SK-N-SH (cell line): ENCODE measurements around the gene KLK14. TPM values are rescaled to one million over a fixed set of nuclear protein-coding genes. Genes with fewer than 3 reads are reported as not detected.

Source experiments
- CTCF ChIA-PET: fragments of 300-600, 350-600 bp; formaldehyde crosslinking; extraction: SDS; loops from one replicate; lab custom pipeline; 2021; lab: Yijun Ruan, JAX
- POLR2A ChIA-PET: fragments of 350-600 bp; sonication (Branson Sonifier 250); formaldehyde crosslinking; extraction: SDS; loops from one replicate; lab custom pipeline; 2020; ENCODE audit warnings: antibody characterized with exemption, inconsistent platforms; lab: Yijun Ruan, JAX
- DNase-seq: peaks from one replicate; pipeline ENCODE4 v3.0.0; 2012
- H2AFZ ChIP-seq: fragments of 200-600 bp; sonication (generic); 2 replicates; pipeline ENCODE4 v1.8.1; 2016; ENCODE audit warnings: antibody characterized with exemption, mild to moderate bottlenecking, low read depth
- H3F3A ChIP-seq: fragments of 200-600 bp; sonication (generic); replicated peaks from 2 replicates; pipeline ENCODE3; 2016; ENCODE audit warnings: antibody characterized with exemption, mild to moderate bottlenecking; ENCODE audit not compliant: insufficient read depth
- H3K27ac ChIP-seq, 2 experiments: fragments of 200-500 bp in 1 of 2; fragments of 200-600 bp in 1 of 2; sonication (Bioruptor generic) in 1 of 2; sonication (generic), shearing (Covaris generic) in 1 of 2; 2 replicates each; pipeline versions ENCODE4 v1.5.1 to v1.6.1; 2014 to 2016; ENCODE audit warnings: low read depth in 2 of 2, inconsistent platforms in 1 of 2, low read length in 1 of 2, mild to moderate bottlenecking in 1 of 2, mixed read lengths in 1 of 2
- H3K27me3 ChIP-seq: fragments of 200-600 bp; sonication (generic), shearing (Covaris generic); 2 replicates; pipeline ENCODE4 v1.6.1; 2016; ENCODE audit warnings: mixed run types; ENCODE audit not compliant: insufficient read depth
- H3K36me3 ChIP-seq, 2 experiments: fragments of 200-500 bp in 1 of 2; fragments of 200-600 bp in 1 of 2; sonication (Bioruptor generic) in 1 of 2; sonication (generic) in 1 of 2; replicated peaks in 1 of 2; 2 replicates each; pipeline versions ENCODE3 to v1.5.1; 2014 to 2016; ENCODE audit warnings: low read length in 1 of 2, mild to moderate bottlenecking in 1 of 2; ENCODE audit not compliant: insufficient read depth in 2 of 2, control insufficient read depth in 1 of 2
- H3K4me1 ChIP-seq, 2 experiments: fragments of 200-500 bp in 1 of 2; fragments of 200-600 bp in 1 of 2; sonication (Bioruptor generic) in 1 of 2; sonication (generic), shearing (Covaris generic) in 1 of 2; 2 replicates each; pipeline versions ENCODE4 v1.5.1 to v1.6.1; 2014 to 2016; ENCODE audit warnings: low read depth in 1 of 2, low read length in 1 of 2, mixed run types in 1 of 2; ENCODE audit not compliant: insufficient read depth in 2 of 2, control insufficient read depth in 1 of 2
- H3K4me2 ChIP-seq: fragments of 200-600 bp; sonication (generic), shearing (Covaris generic); 2 replicates; pipeline ENCODE4 v1.6.1; 2017; ENCODE audit warnings: mixed run types
- H3K4me3 ChIP-seq, 2 experiments: fragments of 200-500 bp in 1 of 2; fragments of 200-600 bp in 1 of 2; sonication (Bioruptor generic) in 1 of 2; sonication (generic), shearing (Covaris generic) in 1 of 2; 2 replicates each; pipeline versions ENCODE4 v1.5.1 to v1.8.1; 2014 to 2016; ENCODE audit warnings: low read depth in 2 of 2, inconsistent platforms in 1 of 2, low read length in 1 of 2, mild to moderate bottlenecking in 1 of 2, mixed read lengths in 1 of 2, moderate library complexity in 1 of 2
- H3K79me2 ChIP-seq: fragments of 200-600 bp; sonication (generic); 2 replicates; pipeline ENCODE4 v1.8.1; 2017; ENCODE audit warnings: mild to moderate bottlenecking; ENCODE audit not compliant: insufficient read depth
- H3K9ac ChIP-seq: fragments of 200-600 bp; sonication (generic); 2 replicates; pipeline ENCODE4 v1.6.1; 2017; ENCODE audit warnings: mixed run types
- H3K9me2 ChIP-seq: fragments of 200-600 bp; sonication (generic); 2 replicates; pipeline ENCODE4 v1.6.1; 2017; ENCODE audit warnings: mixed run types
- H3K9me3 ChIP-seq: fragments of 200-600 bp; sonication (generic); 2 replicates; pipeline ENCODE4 v1.6.1; 2017; ENCODE audit warnings: mixed run types, mild to moderate bottlenecking, moderate library complexity
- H4K20me1 ChIP-seq: fragments of 200-600 bp; sonication (generic); 2 replicates; pipeline ENCODE4 v1.6.1; 2017; ENCODE audit warnings: mild to moderate bottlenecking, mixed run types; ENCODE audit not compliant: insufficient read depth
- CHD2 ChIP-seq: fragments of 150-350 bp; IDR thresholded peaks from 2 replicates; pipeline ENCODE4 v1.6.1; 2018; ENCODE audit warnings: low read length; ENCODE audit not compliant: partially characterized antibody
- ELF1 ChIP-seq: IDR thresholded peaks from 2 replicates; pipeline ENCODE4 v1.4.0; 2012
- EP300 ChIP-seq, 2 experiments: IDR thresholded peaks; 2 replicates each; pipeline versions ENCODE4 v1.4.0 to v1.6.1; 2012; ENCODE audit warnings: borderline replicate concordance in 1 of 2, low read depth in 1 of 2, low read length in 1 of 2
- EZH2phosphoT487 ChIP-seq: fragments of 200-600 bp; sonication (generic); IDR thresholded peaks from 2 replicates; pipeline ENCODE4 v1.6.1; 2017; ENCODE audit warnings: low read depth, mixed run types, mild to moderate bottlenecking, antibody characterized with exemption, moderate library complexity, borderline replicate concordance
- FOSL2 ChIP-seq: IDR thresholded peaks from 2 replicates; pipeline ENCODE4 v1.4.0; 2012; ENCODE audit warnings: low read depth, mild to moderate bottlenecking, moderate library complexity, borderline replicate concordance
- FOXJ3 ChIP-seq: sonication (generic); formaldehyde crosslinking; IDR thresholded peaks from 2 replicates; pipeline ENCODE4 v1.5.1; 2020; ENCODE audit warnings: mild to moderate bottlenecking, missing genetic modification reagents
- GABPA ChIP-seq: IDR thresholded peaks from 2 replicates; pipeline ENCODE4 v1.4.0; 2012; ENCODE audit warnings: low read depth, mild to moderate bottlenecking
- GATA2 ChIP-seq: sonication (generic); formaldehyde crosslinking; IDR thresholded peaks from 2 replicates; pipeline ENCODE4 v1.5.0; 2020; ENCODE audit warnings: mild to moderate bottlenecking, missing genetic modification reagents
- JUND ChIP-seq: IDR thresholded peaks from 2 replicates; pipeline ENCODE4 v1.4.0; 2012
- MAX ChIP-seq: IDR thresholded peaks from 2 replicates; pipeline ENCODE4 v1.4.0; 2012; ENCODE audit warnings: low read depth
- MEF2A ChIP-seq: IDR thresholded peaks from 2 replicates; pipeline ENCODE4 v1.4.0; 2012; ENCODE audit warnings: low read depth, borderline replicate concordance
- MXI1 ChIP-seq: IDR thresholded peaks from 2 replicates; pipeline ENCODE4 v1.6.1; 2012; ENCODE audit warnings: mild to moderate bottlenecking, low read depth, low read length, improper control_type of control experiment
- NFIC ChIP-seq: IDR thresholded peaks from 2 replicates; pipeline ENCODE4 v1.4.0; 2012; ENCODE audit warnings: borderline replicate concordance
- PBX3 ChIP-seq: IDR thresholded peaks from 2 replicates; pipeline ENCODE4; 2012
- RCOR1 ChIP-seq: fragments of 150-350 bp; IDR thresholded peaks from 2 replicates; pipeline ENCODE4 v1.6.1; 2017; ENCODE audit warnings: antibody characterized with exemption, low read length
- REST ChIP-seq: IDR thresholded peaks from 2 replicates; pipeline ENCODE4 v1.6.1; 2012; ENCODE audit warnings: mild to moderate bottlenecking, low read depth, low read length, moderate library complexity
- SIN3A ChIP-seq: IDR thresholded peaks from 2 replicates; pipeline ENCODE4 v1.6.1; 2012; ENCODE audit warnings: low read depth, mild to moderate bottlenecking, low read length, moderate library complexity, borderline replicate concordance
- TAF1 ChIP-seq: IDR thresholded peaks from 2 replicates; pipeline ENCODE4 v1.6.1; 2012; ENCODE audit warnings: low read depth, mild to moderate bottlenecking, low read length, moderate library complexity, borderline replicate concordance
- TCF12 ChIP-seq: IDR thresholded peaks from 2 replicates; pipeline ENCODE4 v1.4.0; 2012
- TEAD4 ChIP-seq: IDR thresholded peaks from 2 replicates; pipeline ENCODE4 v1.4.0; 2012; ENCODE audit warnings: mild to moderate bottlenecking, borderline replicate concordance; ENCODE audit not compliant: insufficient read depth
- YY1 ChIP-seq: IDR thresholded peaks from 2 replicates; pipeline ENCODE4 v1.4.0; 2012; ENCODE audit warnings: low read depth, mild to moderate bottlenecking
- ZBTB33 ChIP-seq: IDR thresholded peaks from 2 replicates; pipeline ENCODE4 v1.4.0; 2012; ENCODE audit warnings: low read depth, borderline replicate concordance
- WGBS: methylation state at CpG from one replicate; pipeline ENCODE4 v1.1.6; 2017; ENCODE audit warnings: low lambda C conversion rate; 5-methylcytosine and 5-hydroxymethylcytosine counted together
- polyA plus RNA-seq, 3 experiments: library from polyadenylated mRNA; depleted of rRNA; stranded (reverse); fragments of >200 nt; gene quantifications; 2 replicates each; pipeline ENCODE4 v1.2.3, GENCODE V29; 2012

The KLK14 gene
- polyA plus RNA-seq, 1 of the 3 experiments (the other 2 are of a cell fraction): 0.26 TPM

GRCh38 chr19:51064534-51065220, 18.0 kb downstream of the KLK14 start, which contains the start of gene KLK13:
KLK13 (minus strand) TSS chr19:51065092; CDS start chr19:51065067, 25 bp downstream.
- CTCF ChIA-PET: no interaction called here
- no peak within 1 kb of the TSS for H3K27ac ChIP-seq
- H3K4me1 ChIP-seq: no peaks in the 10 kb centered on the region
- POLR2A ChIA-PET: no interaction called here
- 10% methylated on average over 29 of the region's 38 CpGs for WGBS
- H4K20me1 ChIP-seq: no peaks in the 10 kb centered on the region
- no peak within 1 kb of the TSS for H3K4me2 ChIP-seq
- no peak within 1 kb of the TSS for H3K4me3 ChIP-seq
- no peaks in the 10 kb centered on the region for H3K79me2 ChIP-seq
- H3K36me3 ChIP-seq: no peaks in the 10 kb centered on the region
- no peaks in the 10 kb centered on the region for H3F3A ChIP-seq
- no peak for TF ChIP-seq FOXJ3
- no peak for TF ChIP-seq RCOR1
- no peak for TF ChIP-seq TEAD4
- TF ChIP-seq NFIC: no peak
- TF ChIP-seq YY1: no peak
- TF ChIP-seq ELF1: no peak
- no peak for TF ChIP-seq ZBTB33
- TF ChIP-seq EP300 (IDR thresholded peaks at IDR 0.05; ENCODE audit: borderline replicate concordance in 1 of 2, low read depth in 1 of 2, low read length in 1 of 2): no peak
- no peak for TF ChIP-seq GABPA
- TF ChIP-seq TAF1: no peak
- TF ChIP-seq PBX3: no peak
- TF ChIP-seq TCF12: no peak
- no peak for TF ChIP-seq FOSL2
- no peak for TF ChIP-seq MXI1
- no peak for TF ChIP-seq EZH2phosphoT487
- no peak within 1 kb of the TSS for H3K9ac ChIP-seq
- no peaks in the 10 kb centered on the region for H3K9me2 ChIP-seq
- H2AFZ ChIP-seq: no peak within 1 kb of the TSS
- peaks cover 58% of the 10 kb centered on the region; the same call in 1 of the 2 replicates for H3K27me3 ChIP-seq
- DNase-seq: no peak
- no peaks in the 10 kb centered on the region for H3K9me3 ChIP-seq

- no peaks in the 10 kb centered on the region for H3K36me3 ChIP-seq
- no peak overlapping the region for H3K4me2 ChIP-seq
- H3K4me1 ChIP-seq: no peaks in the 10 kb centered on the region
- no peaks in the 10 kb centered on the region for H3K79me2 ChIP-seq
- H3K27me3 ChIP-seq: peaks cover 50% of the 10 kb centered on the region; the same call in 1 of the 2 replicates
- no peaks in the 10 kb centered on the region for H4K20me1 ChIP-seq
- H3K9me3 ChIP-seq: no peaks in the 10 kb centered on the region
- WGBS: 18% methylated on average over 7 of the region's 7 CpGs
- CTCF ChIA-PET: no interaction called here
- H3K9ac ChIP-seq: no peak overlapping the region
- no peaks in the 10 kb centered on the region for H3K9me2 ChIP-seq
- H2AFZ ChIP-seq: no peak overlapping the region
- H3K4me3 ChIP-seq: no peak overlapping the region
- POLR2A ChIA-PET: no interaction called here
- H3F3A ChIP-seq: no peaks in the 10 kb centered on the region
- no peak overlapping the region for H3K27ac ChIP-seq
- DNase-seq: no peak
- no peak for TF ChIP-seq TEAD4
- TF ChIP-seq MAX: no peak
- no peak for TF ChIP-seq CHD2
- TF ChIP-seq GATA2: no peak
- TF ChIP-seq REST: no peak
- TF ChIP-seq NFIC: no peak
- TF ChIP-seq PBX3: no peak
- TF ChIP-seq MEF2A: no peak
- no peak for TF ChIP-seq SIN3A
- no peak for TF ChIP-seq JUND
These were observed 19.0 kb downstream of the KLK14 start for GRCh38 chr19:51063664-51064063.
